Astrocyte of the cerebellum (primary cell): ENCODE results near the gene GABARAPL1.
"Not testable (repeated sequence)": the region's sequence is repeated elsewhere in the genome, so short reads cannot be mapped to it uniquely, and the experiment has no call there.

Experiments used
- DNase-seq: peaks from one replicate; pipeline ENCODE4 v3.0.0-alpha.2; 2011; ENCODE audit warnings: low read depth
- H3K4me3 ChIP-seq: 2 replicates; pipeline ENCODE4 v1.5.1; 2011; ENCODE audit warnings: mild to moderate bottlenecking, low read depth, low read length, moderate library complexity
- CTCF ChIP-seq: IDR thresholded peaks from 2 replicates; pipeline ENCODE4 v1.5.1; 2012; ENCODE audit warnings: low read length, low read depth, moderate library complexity, mild to moderate bottlenecking; ENCODE audit errors: missing control alignments
- in situ Hi-C: cut with HindIII; loops from 2 replicates; pipeline ENCODE4 v1.10.0; 2017; ENCODE audit warnings: low sequenced_read_pairs

GABARAPL1 gene

GRCh38 chr12:10196210-10196609 is 16.5 kb upstream of the GABARAPL1 start:
- DNase-seq: no peak
- in situ Hi-C loops: no loop called here
- TF ChIP-seq CTCF: no peak
- H3K4me3 ChIP-seq: no peak overlapping the region

GRCh38 chr12:10197879-10198278 is 14.8 kb upstream of the GABARAPL1 start:
- TF ChIP-seq CTCF: no peak
- H3K4me3 ChIP-seq: no peak overlapping the region
- in situ Hi-C loops: no loop called here
- DNase-seq: no peak

GRCh38 chr12:10204495-10204894 is 8.2 kb upstream of the GABARAPL1 start:
- in situ Hi-C loops, DNase-seq: not testable (repeated sequence)

GRCh38 chr12:10205220-10205807 is 7.4 kb upstream of the GABARAPL1 start:
- no peak for TF ChIP-seq CTCF
- DNase-seq: no peak

More at GRCh38 chr12:10204495-10204894, 8.2 kb upstream of the GABARAPL1 start:
- not testable (repeated sequence) for H3K4me3 ChIP-seq

GRCh38 chr12:10207136-10207535 is 5.5 kb upstream of the GABARAPL1 start:
- DNase-seq: no peak
- no peak for TF ChIP-seq CTCF
- in situ Hi-C loops: no loop called here
- no peak overlapping the region for H3K4me3 ChIP-seq

More at GRCh38 chr12:10205220-10205807, 7.4 kb upstream of the GABARAPL1 start:
- in situ Hi-C loops: no loop called here
- no peak overlapping the region for H3K4me3 ChIP-seq

GRCh38 chr12:10210225-10210624 is 2.5 kb upstream of the GABARAPL1 start:
- no peak for TF ChIP-seq CTCF
- in situ Hi-C loops: no loop called here
- DNase-seq: no peak
- H3K4me3 ChIP-seq: no peak overlapping the region

GRCh38 chr12:10211101-10211939 is 1.4 kb upstream of the GABARAPL1 start:
- DNase-seq: no peak
- TF ChIP-seq CTCF: no peak
- H3K4me3 ChIP-seq: no peak overlapping the region
- in situ Hi-C loops: no loop called here
